ENCODE data around the gene ZSCAN22. TPM values are rescaled to one million over a fixed set of nuclear protein-coding genes. Genes with fewer than 3 reads are reported as not detected.
A peak's percentile ranks its signal among the peaks of the same experiment; 100 is the strongest.
"Not testable (repeated sequence)": the region's sequence is repeated elsewhere in the genome, so short reads cannot be mapped to it uniquely, and the experiment has no call there.

Gene ZSCAN22
- total RNA-seq, 1 donor from 2014 or later: 1.7 TPM

DNA sequence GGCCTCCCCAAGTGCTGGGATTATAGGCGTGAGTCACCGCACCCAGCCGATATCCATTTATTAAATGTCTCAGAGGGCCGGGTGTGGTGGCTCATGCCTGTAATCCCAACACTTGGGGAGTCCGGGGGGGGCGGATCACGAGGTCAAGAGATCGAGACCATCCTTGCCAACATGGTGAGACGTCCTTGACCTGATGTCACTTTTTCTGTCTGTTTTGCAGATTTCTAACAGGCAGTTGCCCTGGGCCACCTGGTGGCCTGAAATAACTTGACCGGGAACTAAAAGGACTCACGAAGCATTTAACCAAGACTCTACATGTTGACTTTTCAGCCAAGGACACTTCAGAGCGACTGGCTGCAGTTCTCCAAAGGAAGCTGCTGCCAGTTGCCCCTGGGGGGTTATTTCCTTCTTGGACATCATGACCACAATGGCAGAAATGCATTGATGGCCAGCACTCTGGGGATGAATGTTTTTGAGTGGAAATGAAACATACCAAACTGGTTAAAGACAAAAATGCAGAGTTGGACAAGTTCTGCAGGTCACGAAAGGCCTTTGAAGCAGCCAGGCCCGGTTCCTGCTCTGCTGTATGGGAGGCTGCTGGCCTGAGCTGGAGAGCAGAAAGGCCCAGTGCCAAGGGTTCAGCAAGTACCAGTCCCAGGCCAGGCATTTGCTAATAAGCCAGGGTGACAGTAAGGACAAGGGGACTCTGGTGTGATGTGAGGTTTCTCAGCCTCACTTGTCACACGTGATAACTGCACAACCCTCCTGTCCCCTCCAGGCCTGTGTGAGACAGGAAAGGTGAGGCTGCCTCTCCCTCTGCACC is 45.7 kb downstream of the ZSCAN22 start:
- DNase-seq (ENCODE audit: low read depth in 2 of 2): peak in 1 of 2 donors; percentile 14

DNA sequence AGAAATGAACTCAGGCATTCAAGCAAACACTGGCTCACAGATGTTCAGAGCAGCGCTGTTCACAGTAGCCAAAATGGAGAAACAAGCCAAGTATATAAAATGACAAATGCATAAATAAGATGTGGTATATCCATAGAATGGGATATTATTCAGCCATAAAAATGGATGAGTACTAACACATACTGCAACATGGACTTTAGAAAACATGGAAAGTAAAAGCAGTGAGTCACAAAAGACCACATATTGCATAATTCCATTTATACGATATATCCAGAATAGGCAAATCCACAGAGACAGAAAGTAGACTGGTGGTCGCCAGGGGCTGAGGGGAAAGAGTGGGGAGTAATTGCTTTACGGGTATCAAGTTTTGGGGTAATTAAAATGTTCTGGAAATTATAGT is 47.4 kb downstream of the ZSCAN22 start:
- DNase-seq (ENCODE audit: low read depth in 2 of 2): no peak

GRCh38 chr19:58376724-58377123 is 49.9 kb downstream of the ZSCAN22 start:
- not testable (repeated sequence) for DNase-seq (ENCODE audit: low read depth in 2 of 2)

- DNase-seq (ENCODE audit: low read depth in 2 of 2): no peak
Measured at GRCh38 chr19:58379246-58379645, 52.5 kb downstream of the ZSCAN22 start.

GRCh38 chr19:58380037-58380661 is 53.4 kb downstream of the ZSCAN22 start:
- DNase-seq (ENCODE audit: low read depth in 2 of 2): no peak

- DNase-seq (ENCODE audit: low read depth in 2 of 2): peak; percentile 100
Measured at GRCh38 chr19:58380662-58381459, 54.1 kb downstream of the ZSCAN22 start, which contains the start of gene ZNF837. ZNF837 (minus strand) TSS chr19:58381030; CDS start chr19:58369332, 11,698 bp downstream.

DNA sequence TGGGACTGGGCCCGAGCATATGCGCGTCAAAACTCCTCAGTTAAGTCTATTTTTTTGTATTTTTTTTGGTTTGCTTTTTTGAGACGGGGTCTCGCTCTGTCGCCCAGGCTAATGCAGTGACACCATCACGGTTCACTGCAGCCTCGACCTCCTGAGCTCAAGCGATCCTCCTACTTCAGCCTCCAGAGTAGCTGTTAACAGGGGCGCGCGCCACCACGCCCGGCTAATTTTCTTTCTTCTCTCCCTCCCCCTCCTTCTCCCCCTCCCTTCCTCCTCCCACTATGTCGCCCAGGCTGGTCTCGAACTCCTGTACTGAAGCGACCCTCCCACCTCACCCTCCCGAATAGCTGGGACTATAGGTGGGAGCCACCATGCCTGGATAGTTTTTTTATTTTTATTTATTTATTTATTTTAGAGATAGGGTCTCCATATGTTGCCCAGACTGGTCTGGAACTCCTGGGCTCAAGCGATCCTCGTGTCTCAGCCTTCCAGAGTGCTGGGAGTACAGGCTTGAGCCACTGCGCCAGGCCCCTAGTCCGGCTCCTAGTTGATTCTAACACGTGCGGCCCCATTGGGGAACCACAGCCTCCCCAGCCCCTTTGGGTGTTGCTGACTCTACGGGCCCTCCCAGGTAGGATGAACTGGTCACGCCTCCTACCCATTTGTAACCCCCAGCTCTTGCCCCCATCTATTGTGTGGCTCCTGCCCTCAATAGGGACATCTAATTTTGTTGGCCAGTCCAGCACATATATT is 54.8 kb downstream of the ZSCAN22 start:
- DNase-seq (ENCODE audit: low read depth in 2 of 2): no peak

GRCh38 chr19:58382997-58383603 is 56.3 kb downstream of the ZSCAN22 start:
- DNase-seq (ENCODE audit: low read depth in 2 of 2): no peak

DNA sequence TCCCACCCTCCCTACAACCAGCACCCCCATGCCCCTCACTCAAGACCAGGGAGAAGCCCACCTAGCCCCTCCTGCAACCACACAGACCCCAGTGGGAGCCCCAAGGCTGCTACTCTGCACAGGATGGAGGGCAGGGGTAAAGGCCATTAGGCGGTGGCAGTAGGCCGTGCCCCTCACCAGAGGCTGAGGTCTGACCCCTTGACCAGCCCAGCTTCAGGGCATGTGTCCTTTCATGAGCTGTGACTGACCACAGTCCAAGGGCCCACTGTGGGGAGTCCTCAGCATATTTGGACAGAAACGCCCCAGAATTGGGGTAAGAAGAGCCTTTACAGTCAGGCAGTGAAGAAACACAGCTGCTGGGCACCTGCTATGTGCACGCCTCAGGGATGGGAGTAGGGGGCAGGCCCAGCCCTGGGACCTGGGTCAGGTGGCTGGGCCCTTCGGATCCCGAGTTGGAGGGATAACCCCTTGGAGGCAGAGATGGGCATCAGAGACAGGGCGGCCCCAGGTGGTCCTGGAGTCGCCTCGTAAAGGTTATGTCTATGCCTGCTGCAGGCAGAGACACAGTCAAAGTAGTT is 58.6 kb downstream of the ZSCAN22 start:
- DNase-seq (ENCODE audit: low read depth in 2 of 2): no peak

DNA sequence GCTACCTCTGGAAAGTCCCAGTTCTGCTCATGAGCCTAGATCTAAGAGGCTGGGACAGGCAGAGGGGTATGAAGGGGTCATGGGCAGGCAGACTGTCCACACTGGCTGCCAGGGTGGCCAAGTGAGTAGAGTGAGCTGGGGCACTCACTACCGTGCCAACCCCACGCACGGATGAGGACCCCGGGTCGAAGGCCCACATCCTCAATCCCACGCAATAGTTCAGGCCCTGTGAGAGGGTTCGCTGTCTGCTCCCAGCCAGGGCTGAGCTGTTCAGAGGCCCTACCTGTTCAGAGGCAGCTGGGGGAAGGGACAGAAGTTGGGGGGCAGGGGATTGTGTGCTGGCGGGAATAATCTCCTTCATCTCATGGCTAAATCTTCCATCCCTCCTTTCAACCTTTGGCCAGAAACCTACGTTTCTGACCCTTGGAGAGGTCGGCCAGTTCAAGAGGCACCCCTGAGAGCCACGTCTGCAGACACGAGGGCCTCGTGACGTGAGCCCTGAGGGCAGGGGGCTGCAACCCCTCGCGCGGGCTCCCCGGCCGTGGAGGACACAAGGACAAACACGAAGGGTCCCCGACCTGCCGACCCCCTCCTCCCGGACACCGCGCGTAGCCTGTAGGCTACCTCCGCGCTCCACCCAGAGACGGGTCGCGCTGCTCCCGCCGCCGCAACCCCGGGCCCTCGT is 59.2 kb downstream of the ZSCAN22 start:
- no peak for DNase-seq (ENCODE audit: low read depth in 2 of 2)

DNA sequence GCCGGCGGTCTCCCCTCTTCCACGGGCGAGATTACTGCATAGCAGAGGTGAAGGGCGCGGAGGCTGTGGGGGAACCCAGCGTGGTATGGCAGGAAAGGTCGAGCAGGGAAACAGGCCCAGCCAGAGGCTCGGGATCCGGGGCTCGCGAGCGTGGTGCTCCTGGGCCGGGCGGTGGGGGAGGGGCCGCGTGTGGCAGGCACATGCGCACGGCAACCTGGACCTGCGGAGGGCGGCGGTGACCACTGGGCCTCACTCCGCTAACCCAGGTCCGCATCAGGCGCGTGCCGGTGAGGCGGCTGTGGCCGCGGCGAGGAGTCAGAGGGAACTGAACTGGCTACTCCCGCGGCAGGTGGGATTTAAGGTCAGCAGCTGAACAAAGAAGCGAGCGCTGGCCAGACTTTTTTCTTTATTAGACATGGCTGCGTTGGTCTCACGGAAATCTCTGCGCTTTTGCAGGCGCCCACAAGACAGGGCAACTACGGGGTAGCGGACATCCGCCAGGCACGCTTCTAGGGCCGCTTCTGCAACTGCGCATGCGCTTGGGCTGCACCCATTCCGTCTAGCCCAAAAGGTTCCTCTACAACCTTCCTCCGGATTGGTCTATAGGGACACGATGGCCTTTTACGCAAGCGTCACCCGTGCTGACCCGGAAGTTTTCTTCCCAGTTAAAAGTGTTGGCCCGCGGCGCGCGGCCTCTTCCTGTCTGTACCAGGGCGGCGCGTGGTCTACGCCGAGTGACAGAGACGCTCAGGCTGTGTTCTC is 60.0 kb downstream of the ZSCAN22 start, which contains the start of gene RPS5:
RPS5 (plus strand) TSS at position 694 of the 762 bp plus-strand sequence. CDS start 869 bp downstream, outside the sequence.
- DNase-seq (ENCODE audit: low read depth in 2 of 2): peak; percentile 99

- DNase-seq (ENCODE audit: low read depth in 2 of 2): no peak
Measured at GRCh38 chr19:58387338-58388174, 60.8 kb downstream of the ZSCAN22 start.

GRCh38 chr19:58388175-58388526 is 61.4 kb downstream of the ZSCAN22 start:
- no peak for DNase-seq (ENCODE audit: low read depth in 2 of 2)

Other genes with a start within 250 kb of the ZSCAN22 start
- gene ZSCAN18, start 228.8 kb upstream of the ZSCAN22 start, total RNA-seq: 10.5 and 25.8 TPM in 2 replicates
- gene ZNF329, start 176.2 kb upstream of the ZSCAN22 start, total RNA-seq: 7.3 and 10.1 TPM in 2 replicates
- gene ZNF274, start 143.9 kb upstream of the ZSCAN22 start, total RNA-seq: 9.6 and 13.5 TPM in 2 replicates
- 39.0 and 47.8 TPM in 2 replicates for gene ZNF544, start 98.1 kb upstream of the ZSCAN22 start, total RNA-seq
- gene ZNF8, start 48.0 kb upstream of the ZSCAN22 start, total RNA-seq: 3.0 and 4.8 TPM in 2 replicates
- gene ERVK3-1, start 21.6 kb upstream of the ZSCAN22 start, total RNA-seq: 11.4 and 18.7 TPM in 2 replicates
- 4.3 and 5.4 TPM in 2 replicates for gene A1BG, start 26.5 kb downstream of the ZSCAN22 start, total RNA-seq
- gene ZNF497, start 35.8 kb downstream of the ZSCAN22 start, total RNA-seq: 0.51 and 0.89 TPM in 2 replicates
- gene ZNF837, start 54.0 kb downstream of the ZSCAN22 start, total RNA-seq: 1.7 and 3.7 TPM in 2 replicates
- 2,588 and 2,654 TPM in 2 replicates for gene RPS5, start 60.3 kb downstream of the ZSCAN22 start, total RNA-seq
- not detected in 2 replicates for gene RNF225, start 68.7 kb downstream of the ZSCAN22 start, total RNA-seq
- gene ZNF584, start 81.7 kb downstream of the ZSCAN22 start, total RNA-seq: 7.7 and 9.5 TPM in 2 replicates
- 4.1 and 6.2 TPM in 2 replicates for gene ZNF132, start 113.2 kb downstream of the ZSCAN22 start, total RNA-seq
- 6.0 and 7.6 TPM in 2 replicates for gene ZNF324B, start 124.6 kb downstream of the ZSCAN22 start, total RNA-seq
- 8.9 and 12.4 TPM in 2 replicates for gene ZNF324, start 140.1 kb downstream of the ZSCAN22 start, total RNA-seq
- 3.2 and 5.7 TPM in 2 replicates for gene ZNF446, start 149.4 kb downstream of the ZSCAN22 start, total RNA-seq
- 10.1 and 10.9 TPM in 2 replicates for gene SLC27A5, start 185.0 kb downstream of the ZSCAN22 start, total RNA-seq
- 3.5 and 5.7 TPM in 2 replicates for gene ZBTB45, start 192.8 kb downstream of the ZSCAN22 start, total RNA-seq
- 339 and 348 TPM in 2 replicates for gene TRIM28, start 217.1 kb downstream of the ZSCAN22 start, total RNA-seq
- 90.8 and 112 TPM in 2 replicates for gene CHMP2A, start 228.1 kb downstream of the ZSCAN22 start, total RNA-seq
- 60.4 and 80.1 TPM in 2 replicates for gene UBE2M, start 231.6 kb downstream of the ZSCAN22 start, total RNA-seq
- 5.1 and 11.1 TPM in 2 replicates for gene MZF1, start 246.3 kb downstream of the ZSCAN22 start, total RNA-seq